SK-N-SH (cell line): ENCODE results near the gene PIEZO2.

ENCODE experiments used
- ELF1 ChIP-seq: IDR thresholded peaks from 2 replicates; pipeline ENCODE4 v1.4.0; 2012
- REST ChIP-seq: IDR thresholded peaks from 2 replicates; pipeline ENCODE4 v1.6.1; 2012; ENCODE audit warnings: mild to moderate bottlenecking, low read depth, low read length, moderate library complexity

GRCh38 chr18:10724666-10725065 lies 424.7 kb downstream of the PIEZO2 start:
- TF ChIP-seq REST (no peak), ELF1 (no peak)
